Endodermal cell (in vitro differentiated cells): Measurements from ENCODE around the gene CELF3. TPM values are rescaled to one million over a fixed set of nuclear protein-coding genes. Genes with fewer than 3 reads are reported as not detected.

Experiments used
- DNase-seq: peaks from one replicate; pipeline ENCODE4 v3.0.0-alpha.2; 2017
- H3K27ac ChIP-seq: 2 replicates; pipeline ENCODE4 v1.5.1; 2013; ENCODE audit warnings: mild to moderate bottlenecking, low read depth, low read length, moderate library complexity
- H3K27me3 ChIP-seq: 2 replicates; pipeline ENCODE4 v1.6.1; 2013; ENCODE audit warnings: mild to moderate bottlenecking, low read length, moderate library complexity; ENCODE audit not compliant: insufficient read depth, control insufficient read depth, poor library complexity, severe bottlenecking
- H3K36me3 ChIP-seq: 2 replicates; pipeline ENCODE4 v1.7.0; 2013; ENCODE audit warnings: mild to moderate bottlenecking, low read length, moderate library complexity; ENCODE audit not compliant: control insufficient read depth, insufficient read depth
- H3K4me1 ChIP-seq: one replicate; pipeline ENCODE4 v1.7.0; 2013; ENCODE audit warnings: low read length; ENCODE audit not compliant: control insufficient read depth, insufficient read depth
- H3K4me3 ChIP-seq: 2 replicates; pipeline ENCODE4 v1.5.1; 2013; ENCODE audit warnings: mild to moderate bottlenecking, low read length, moderate library complexity
- H3K9ac ChIP-seq: 2 replicates; pipeline ENCODE4 v1.6.1; 2013; ENCODE audit warnings: mild to moderate bottlenecking, low read length, moderate library complexity; ENCODE audit not compliant: poor library complexity, severe bottlenecking; ENCODE audit errors: extremely low read depth
- H3K9me3 ChIP-seq: 2 replicates; pipeline ENCODE4 v1.6.1; 2013; ENCODE audit warnings: mild to moderate bottlenecking, low read length, moderate library complexity; ENCODE audit not compliant: control insufficient read depth
- H3K27ac Mint-ChIP-seq: 2 replicates; pipeline ENCODE4 v1.8.0; 2020; ENCODE audit warnings: mixed read lengths
- H3K27me3 Mint-ChIP-seq: 2 replicates; pipeline ENCODE4 v1.8.0; 2021; ENCODE audit warnings: mild to moderate bottlenecking, mixed read lengths; ENCODE audit not compliant: insufficient read depth
- H3K36me3 Mint-ChIP-seq: 2 replicates; pipeline ENCODE4 v1.8.0; 2020; ENCODE audit warnings: low read depth, mixed read lengths
- H3K4me1 Mint-ChIP-seq: 2 replicates; pipeline ENCODE4 v1.8.0; 2020; ENCODE audit warnings: mixed read lengths
- H3K4me3 Mint-ChIP-seq: 2 replicates; pipeline ENCODE4 v1.8.0; 2020; ENCODE audit warnings: mild to moderate bottlenecking, moderate library complexity, mixed read lengths
- H3K9me3 Mint-ChIP-seq: 2 replicates; pipeline ENCODE4 v1.8.0; 2020; ENCODE audit warnings: mild to moderate bottlenecking, mixed read lengths
- CTCF ChIP-seq: fragments of 200-600 bp; sonication (generic); conservative IDR thresholded peaks from 2 replicates; pipeline ENCODE4 v1.5.0; 2021; ENCODE audit warnings: antibody characterized with exemption, mild to moderate bottlenecking
- WGBS, 2 experiments: methylation state at CpG; one replicate each; pipeline versions ENCODE4 v1.1.5 to v1.1.7; 2013; ENCODE audit warnings: missing lambda C conversion rate in 2 of 2, mixed read lengths in 1 of 2; ENCODE audit not compliant: insufficient coverage in 1 of 2, insufficient read length in 1 of 2; 5-methylcytosine and 5-hydroxymethylcytosine counted together
- long read RNA-seq, 4 experiments: library from polyadenylated mRNA in 2 of 4; library from RNA in 1 of 4; library from capped mRNA in 1 of 4; stranded (forward) in 3 of 4; unstranded in 1 of 4; transcript quantifications; one replicate each; pipeline ENCODE4 v2.0.0, GENCODE V29; 2020 to 2021; ENCODE audit warnings: inconsistent platforms in 1 of 4
- polyA plus RNA-seq, 2 experiments: library from polyadenylated mRNA; stranded (reverse); fragments of 50-300 nt; gene quantifications; one replicate each; pipeline ENCODE4 v1.2.3, GENCODE V29; 2013
- total RNA-seq, 2 donors: library from RNA; stranded (reverse); fragmentation: NEBNext Ultra II Directional in 1 of 2; extraction: Animal tissue kit (Norgen Biotek cat#: 25700) in 1 of 2; gene quantifications; 2 replicates in 1 of 2; 3 replicates in 1 of 2; pipeline ENCODE4 v1.2.1, GENCODE V29; 2021

Gene CELF3
- under 1 TPM; 0.24 to 0.40 TPM for total RNA-seq
- polyA plus RNA-seq (2013, experiment 1 of 2) = 40.3 TPM
- 27.6 TPM for polyA plus RNA-seq (2013, experiment 2 of 2)
- long read RNA-seq, experiment 1 = 0 reads
- long read RNA-seq, experiment 2 = 0 reads
- long read RNA-seq, experiment 3 = 0 reads
- long read RNA-seq, experiment 4 = 0 reads

- Histone ChIP-seq H3K27ac (peak within 1 kb of the TSS; percentile 62), H3K4me3 (peak within 1 kb of the TSS; percentile 44), H3K27me3 (peaks cover 50% of the 10 kb centered on the region), H3K4me1 (peaks cover 4% of the 10 kb centered on the region), H3K36me3 (no peaks in the 10 kb centered on the region), H3K9ac (no peak within 1 kb of the TSS), H3K9me3 (no peaks in the 10 kb centered on the region)
- Mint-ChIP-seq H3K4me3 (peak within 1 kb of the TSS; percentile 51), H3K9me3 (no peaks in the 10 kb centered on the region), H3K36me3 (no peaks in the 10 kb centered on the region), H3K4me1 (peaks cover 14% of the 10 kb centered on the region), H3K27ac (peak within 1 kb of the TSS; percentile 79), H3K27me3 (peaks cover 52% of the 10 kb centered on the region)
- 8 to 11% methylated on average over 12 to 27 of the region's 27 CpGs for WGBS, 2 experiments
- TF ChIP-seq CTCF = no peak
- peak; percentile 87 for DNase-seq
These were observed at the start of gene CELF3 for GRCh38 chr1:151716771-151717631. TSS of gene CELF3 (minus strand) at chr1:151716803. CDS start at chr1:151716020, 783 bp downstream.

DNA sequence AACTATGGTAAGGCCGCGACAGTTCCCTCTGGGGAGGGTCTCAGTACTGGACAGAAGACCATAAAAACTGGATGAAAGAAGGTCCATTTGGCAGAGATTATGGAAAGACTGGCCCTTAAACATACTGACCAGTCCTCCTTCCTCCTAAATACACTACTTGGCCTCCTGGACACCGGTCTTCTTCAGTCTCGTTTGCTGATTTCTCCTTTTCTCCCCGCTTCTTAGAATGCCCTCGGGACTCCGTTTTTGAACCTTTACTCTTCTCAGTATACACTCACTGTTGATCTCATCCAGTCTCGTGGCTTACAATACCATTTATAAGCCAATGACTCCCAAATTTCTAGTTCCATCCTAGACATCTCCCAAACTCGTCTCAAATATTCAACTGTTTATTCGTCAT lies 47.4 kb upstream of the CELF3 start:
- Histone ChIP-seq H3K4me1 (no peaks in the 10 kb centered on the region), H3K4me3 (peak overlapping the region; percentile 93), H3K27me3 (no peaks in the 10 kb centered on the region), H3K9me3 (no peaks in the 10 kb centered on the region), H3K27ac (no peak overlapping the region), H3K9ac (peak overlapping the region; percentile 79), H3K36me3 (peaks cover 31% of the 10 kb centered on the region)
- Mint-ChIP-seq H3K9me3 (peaks cover 5% of the 10 kb centered on the region), H3K4me1 (peaks cover 10% of the 10 kb centered on the region), H3K27me3 (peaks cover 5% of the 10 kb centered on the region), H3K36me3 (peaks cover 25% of the 10 kb centered on the region), H3K27ac (peak overlapping the region; percentile 83), H3K4me3 (peak overlapping the region; percentile 94)
- 85 to 98% methylated on average over 8 to 10 of the region's 10 CpGs for WGBS, 2 experiments
- TF ChIP-seq CTCF = no peak
- no peak for DNase-seq

- peaks cover 29% of the 10 kb centered on the region for H3K36me3 Mint-ChIP-seq
These were observed 46.6 kb upstream of the CELF3 start, which contains the start of gene MRPL9 for GRCh38 chr1:151762941-151763921. TSS of gene MRPL9 (minus strand) at chr1:151763496. CDS start at chr1:151763479, 17 bp downstream.

More at GRCh38 chr1:151762941-151763921, 46.6 kb upstream of the CELF3 start, which contains the start of gene MRPL9:
- peaks cover 36% of the 10 kb centered on the region for H3K36me3 ChIP-seq
- peak within 1 kb of the TSS; percentile 94 for H3K4me3 Mint-ChIP-seq
- H3K4me1 Mint-ChIP-seq = peaks cover 10% of the 10 kb centered on the region
- H3K27me3 Mint-ChIP-seq = peaks cover 5% of the 10 kb centered on the region
- peak within 1 kb of the TSS; percentile 83 for H3K27ac Mint-ChIP-seq
- peak within 1 kb of the TSS; percentile 93 for H3K4me3 ChIP-seq
- no peaks in the 10 kb centered on the region for H3K9me3 ChIP-seq
- H3K27me3 ChIP-seq = no peaks in the 10 kb centered on the region
- no peaks in the 10 kb centered on the region for H3K9me3 Mint-ChIP-seq
- 0 to 1% methylated on average over 19 to 68 of the region's 68 CpGs for WGBS, 2 experiments
- H3K27ac ChIP-seq = peak within 1 kb of the TSS; percentile 74
- peak; percentile 24 for TF ChIP-seq CTCF
- H3K9ac ChIP-seq = peak within 1 kb of the TSS; percentile 79
- peak; percentile 94 for DNase-seq
- H3K4me1 ChIP-seq = no peaks in the 10 kb centered on the region
